ENCODE results near the gene ISL1.

ISL1 gene

GRCh38 chr5:51387884-51388275 is 4.6 kb downstream of the ISL1 start:
- no peak for DNase-seq

- DNase-seq = no peak
Observed at GRCh38 chr5:51388488-51389287, 5.4 kb downstream of the ISL1 start.

- DNase-seq = no peak
Observed at GRCh38 chr5:51389288-51389576, 6.0 kb downstream of the ISL1 start.

GRCh38 chr5:51389577-51390463 is 6.6 kb downstream of the ISL1 start:
- DNase-seq = no peak

GRCh38 chr5:51391175-51391574 is 7.9 kb downstream of the ISL1 start:
- no peak for DNase-seq

- no peak for DNase-seq
Observed at GRCh38 chr5:51392689-51393199, 9.5 kb downstream of the ISL1 start.

- DNase-seq = no peak
Observed at GRCh38 chr5:51394609-51395008, 11.4 kb downstream of the ISL1 start.

GRCh38 chr5:51395245-51395644 is 12.0 kb downstream of the ISL1 start:
- DNase-seq = no peak

- DNase-seq = no peak
Observed at GRCh38 chr5:51395666-51396356, 12.6 kb downstream of the ISL1 start.

- DNase-seq = no peak
Observed at GRCh38 chr5:51396797-51397196, 13.5 kb downstream of the ISL1 start.

GRCh38 chr5:51397996-51398395 is 14.7 kb downstream of the ISL1 start:
- DNase-seq = no peak

GRCh38 chr5:51398875-51399642 is 15.8 kb downstream of the ISL1 start:
- DNase-seq = no peak

GRCh38 chr5:51399643-51400006 is 16.4 kb downstream of the ISL1 start:
- no peak for DNase-seq

- DNase-seq = no peak
Observed at GRCh38 chr5:51404255-51404654, 21.0 kb downstream of the ISL1 start.

- DNase-seq = no peak
Observed at GRCh38 chr5:51411921-51412325, 28.7 kb downstream of the ISL1 start.

- no peak for DNase-seq
Observed at GRCh38 chr5:51414516-51414915, 31.3 kb downstream of the ISL1 start.

- no peak for DNase-seq
Observed at GRCh38 chr5:51416149-51416548, 32.9 kb downstream of the ISL1 start.

GRCh38 chr5:51433052-51433710 is 49.9 kb downstream of the ISL1 start:
- DNase-seq = no peak

GRCh38 chr5:51439232-51439631 is 56.0 kb downstream of the ISL1 start:
- DNase-seq = no peak

All from midbrain (tissue), 1 donor.